SIG-M5 treated with dmso at 0.1 percent for 504 hours (cell line): Measurements from ENCODE around the gene POLL.
A peak's percentile ranks its signal among the peaks of the same experiment; 100 is the strongest.
"Not testable (repeated sequence)": the region's sequence is repeated elsewhere in the genome, so short reads cannot be mapped to it uniquely, and the experiment has no call there.

Experiments used
- DNase-seq: peaks from one replicate; lab custom pipeline; 2025; ENCODE audit not compliant: unreplicated experiment; lab: John Stamatoyannopoulos, UW

POLL gene

GRCh38 chr10:101587725-101588653 lies at the start of gene POLL, which contains the start of gene DPCD:
TSS of gene POLL (minus strand) at chr10:101588257. CDS start at chr10:101587360, 897 bp downstream.
TSS of gene DPCD (plus strand) at chr10:101588321. CDS start at chr10:101588337, 16 bp downstream.
- DNase-seq = peak; percentile 87

- not testable (repeated sequence) for DNase-seq
Measured at GRCh38 chr10:101633510-101633909, 45.5 kb upstream of the POLL start.

GRCh38 chr10:101631821-101632475 lies 43.9 kb upstream of the POLL start:
- no peak for DNase-seq

- DNase-seq = no peak
Measured at GRCh38 chr10:101630633-101630920, 42.5 kb upstream of the POLL start.

GRCh38 chr10:101629837-101630632 lies 42.0 kb upstream of the POLL start:
- DNase-seq = no peak

- no peak for DNase-seq
Measured at GRCh38 chr10:101625821-101626412, 37.9 kb upstream of the POLL start.

GRCh38 chr10:101624526-101625102 lies 36.6 kb upstream of the POLL start:
- DNase-seq = no peak

GRCh38 chr10:101623528-101623927 lies 35.5 kb upstream of the POLL start:
- no peak for DNase-seq

- no peak for DNase-seq
Measured at GRCh38 chr10:101619983-101620382, 31.9 kb upstream of the POLL start.

- no peak for DNase-seq
Measured at GRCh38 chr10:101618871-101619270, 30.8 kb upstream of the POLL start.

GRCh38 chr10:101617824-101618568 lies 29.9 kb upstream of the POLL start:
- DNase-seq = no peak

GRCh38 chr10:101617102-101617823 lies 29.2 kb upstream of the POLL start:
- DNase-seq = peak; percentile 90

GRCh38 chr10:101616415-101617101 lies 28.5 kb upstream of the POLL start:
- no peak for DNase-seq

GRCh38 chr10:101615525-101616116 lies 27.6 kb upstream of the POLL start:
- DNase-seq = no peak

- DNase-seq = no peak
Measured at GRCh38 chr10:101614663-101615524, 26.8 kb upstream of the POLL start.

GRCh38 chr10:101613646-101614045 lies 25.6 kb upstream of the POLL start:
- no peak for DNase-seq

- DNase-seq = no peak
Measured at GRCh38 chr10:101612872-101613271, 24.8 kb upstream of the POLL start.
